ENCODE data around the gene ASRGL1.
"Not testable (repeated sequence)": the region's sequence is repeated elsewhere in the genome, so short reads cannot be mapped to it uniquely, and the experiment has no call there.

The ASRGL1 gene

DNA sequence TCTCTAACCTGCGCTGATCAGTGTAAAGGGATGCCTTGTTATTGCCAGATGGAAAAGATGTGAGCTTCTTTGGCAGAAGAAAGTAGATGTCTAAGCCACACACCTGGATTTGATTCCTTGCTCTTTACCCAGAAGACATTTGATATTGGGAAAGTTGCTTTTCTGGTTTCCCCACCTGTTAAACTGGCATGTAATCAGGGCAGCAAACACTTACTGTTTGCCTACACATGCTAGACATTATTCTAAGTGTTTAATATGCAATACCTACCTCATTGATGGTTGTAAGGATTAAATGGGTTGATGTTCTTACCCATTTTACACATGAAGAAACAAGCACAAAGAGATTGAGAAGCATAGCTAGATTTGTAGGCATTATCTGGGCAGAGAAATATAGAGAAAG is 16.6 kb downstream of the ASRGL1 start:
- no peak for FAIRE-seq

GRCh38 chr11:62358273-62358672 is 21.0 kb downstream of the ASRGL1 start:
- no peak for FAIRE-seq

GRCh38 chr11:62359475-62359874 is 22.2 kb downstream of the ASRGL1 start:
- no peak for FAIRE-seq

GRCh38 chr11:62360685-62361084 is 23.4 kb downstream of the ASRGL1 start:
- FAIRE-seq, result peak; percentile 88

DNA sequence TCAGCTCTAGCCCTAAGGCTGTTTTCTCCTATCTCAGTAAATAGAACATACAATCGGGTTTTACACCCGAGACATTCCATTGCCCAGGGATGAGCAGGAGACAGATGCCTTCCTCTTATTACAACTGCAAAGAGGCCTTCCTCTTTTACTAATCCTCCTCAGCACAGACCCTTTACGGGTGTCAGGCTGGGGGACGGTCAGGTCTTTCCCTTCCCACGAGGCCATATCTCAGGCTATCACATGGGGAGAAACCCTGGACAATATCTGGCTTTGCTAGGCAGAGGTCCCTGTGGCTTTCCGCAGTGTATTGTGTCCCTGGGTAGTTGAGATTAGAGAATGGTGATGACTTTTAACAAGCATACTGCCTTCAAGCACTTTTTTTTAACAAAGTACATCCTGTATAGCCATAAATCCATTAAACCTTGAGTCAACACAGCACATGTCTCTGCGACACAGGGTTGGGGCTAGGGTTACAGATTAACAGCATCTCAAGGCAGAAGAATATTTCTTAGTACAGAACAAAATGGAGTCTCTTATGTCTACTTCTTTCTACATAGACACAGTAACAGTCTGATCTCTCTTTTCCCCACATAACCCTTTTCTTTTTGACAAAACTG is 31.7 kb downstream of the ASRGL1 start:
- not testable (repeated sequence) for FAIRE-seq

DNA sequence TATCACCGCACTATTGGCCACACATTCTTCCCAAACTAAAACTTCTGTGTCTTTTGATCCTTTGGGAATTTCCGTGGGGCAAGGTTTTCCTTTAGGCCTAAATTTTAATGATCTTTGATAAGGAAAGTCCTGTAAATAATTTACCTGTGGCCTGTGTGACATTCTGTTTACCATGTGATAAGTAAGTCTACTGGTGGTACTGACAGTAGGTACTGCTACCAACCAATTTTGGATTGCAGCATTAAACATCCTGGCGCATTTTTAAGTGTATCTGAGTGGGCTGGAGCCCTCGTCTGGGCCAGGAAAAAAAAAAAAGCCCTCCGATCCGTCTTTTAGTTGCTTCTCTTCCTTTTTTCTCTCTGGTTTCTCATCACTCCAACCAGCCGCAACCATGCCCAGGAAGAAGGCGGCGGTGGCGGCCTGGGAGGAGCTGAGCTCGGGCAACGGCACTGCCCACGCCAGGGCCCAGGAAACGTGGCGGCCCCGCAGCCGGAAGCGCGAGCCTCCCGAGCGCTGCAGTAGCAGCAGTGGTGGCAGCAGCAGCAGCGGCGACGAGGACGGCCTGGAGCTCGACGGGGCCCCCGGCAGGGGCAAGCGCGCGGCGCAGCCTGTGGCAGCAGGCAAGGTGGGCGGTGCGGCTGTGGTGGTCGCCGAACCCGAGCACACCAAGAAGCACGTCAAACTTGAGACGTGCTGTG is 33.6 kb downstream of the ASRGL1 start:
- FAIRE-seq, result no peak

GRCh38 chr11:62372871-62373270 is 35.6 kb downstream of the ASRGL1 start:
- no peak for FAIRE-seq

- FAIRE-seq, result no peak
Observed at GRCh38 chr11:62373464-62374119, 36.3 kb downstream of the ASRGL1 start.

DNA sequence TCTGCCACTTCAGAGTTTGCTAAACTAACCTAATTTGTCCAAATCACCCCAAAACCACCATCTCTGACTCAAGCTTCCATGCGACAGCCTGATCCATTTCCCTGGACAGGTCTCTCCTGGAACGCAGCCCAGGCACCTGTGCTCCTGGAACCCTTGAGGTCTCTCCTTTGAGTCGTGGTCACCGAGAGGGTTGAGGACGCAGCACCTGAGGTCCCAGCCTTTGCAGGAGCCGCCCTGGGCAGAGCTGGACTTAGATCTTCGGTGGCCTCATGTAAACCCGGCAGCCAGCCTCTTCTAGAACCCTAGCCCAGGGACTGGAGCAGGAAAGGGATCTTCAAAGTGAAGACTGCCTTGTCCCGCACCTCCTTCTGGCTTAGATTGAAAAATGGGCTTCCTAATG is 37.6 kb downstream of the ASRGL1 start:
- no peak for FAIRE-seq

DNA sequence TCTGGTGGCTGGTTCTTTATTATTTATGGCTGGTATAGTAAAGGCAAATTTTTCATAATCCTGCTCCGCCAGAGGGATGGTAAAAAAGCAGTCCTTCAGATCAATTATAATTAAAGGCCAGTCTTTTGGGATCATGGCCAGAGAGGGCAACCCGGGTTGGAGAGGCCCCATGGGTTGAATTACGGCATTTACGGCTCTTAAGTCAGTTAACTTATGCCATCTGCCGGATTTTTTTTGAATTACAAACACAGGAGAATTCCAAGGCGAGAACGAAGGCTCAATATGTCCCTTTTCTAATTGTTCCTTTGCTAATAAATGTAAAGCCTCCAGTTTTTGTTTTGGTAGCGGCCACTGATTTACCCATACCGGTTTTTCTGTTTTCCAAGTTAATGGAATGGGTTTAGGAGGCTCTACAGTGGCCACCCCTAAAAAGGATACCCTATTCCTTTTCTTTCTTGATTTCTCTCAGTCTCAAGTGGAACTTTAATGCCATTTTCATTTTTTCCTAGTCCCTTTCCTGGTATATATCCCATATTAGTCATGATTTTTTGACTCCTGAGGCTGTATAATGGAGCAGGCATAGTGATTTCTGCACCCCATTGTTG is 41.3 kb downstream of the ASRGL1 start:
- FAIRE-seq, result not testable (repeated sequence)

DNA sequence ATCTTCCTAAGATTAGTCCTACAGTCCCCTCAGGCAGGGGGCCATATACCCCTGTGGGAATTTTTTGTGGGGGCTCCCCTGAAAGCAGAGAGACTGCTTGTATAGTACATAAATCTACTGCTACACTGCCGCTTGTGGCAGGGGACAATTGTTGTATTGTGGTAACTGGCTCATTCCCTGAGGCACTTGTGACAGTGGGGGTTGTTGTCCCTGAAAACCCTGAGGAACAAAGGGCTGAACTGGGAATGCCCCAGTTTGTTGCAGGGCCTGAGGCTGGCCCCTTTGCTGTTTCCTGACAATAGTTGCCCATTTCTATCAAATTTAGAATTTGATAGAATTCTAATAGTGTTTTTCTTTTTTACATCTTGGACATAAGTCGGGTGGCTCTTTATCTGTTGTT is 42.3 kb downstream of the ASRGL1 start:
- FAIRE-seq, result not testable (repeated sequence)

GRCh38 chr11:62380821-62381245 is 43.6 kb downstream of the ASRGL1 start:
- not testable (repeated sequence) for FAIRE-seq

- no peak for FAIRE-seq
Observed at GRCh38 chr11:62383822-62384221, 46.6 kb downstream of the ASRGL1 start.

DNA sequence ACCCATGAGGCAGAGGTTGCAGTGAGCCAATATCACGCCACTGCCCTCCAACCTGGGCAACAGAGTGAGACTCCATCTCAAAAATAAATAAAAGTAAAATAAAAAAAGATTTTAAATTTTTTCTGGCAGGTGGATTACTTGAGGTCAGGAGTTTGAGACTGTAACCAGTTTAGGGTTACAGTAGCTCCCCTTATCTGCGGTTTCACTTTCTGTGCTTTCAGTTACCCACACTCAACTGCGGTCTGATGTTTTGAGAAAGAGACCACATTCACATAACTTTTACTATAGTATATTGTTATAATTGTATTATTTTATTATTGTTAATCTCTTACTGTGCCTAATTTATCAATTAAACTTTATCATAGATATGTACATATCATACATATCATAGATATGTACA is 48.8 kb downstream of the ASRGL1 start:
- FAIRE-seq, result not testable (repeated sequence)

DNA sequence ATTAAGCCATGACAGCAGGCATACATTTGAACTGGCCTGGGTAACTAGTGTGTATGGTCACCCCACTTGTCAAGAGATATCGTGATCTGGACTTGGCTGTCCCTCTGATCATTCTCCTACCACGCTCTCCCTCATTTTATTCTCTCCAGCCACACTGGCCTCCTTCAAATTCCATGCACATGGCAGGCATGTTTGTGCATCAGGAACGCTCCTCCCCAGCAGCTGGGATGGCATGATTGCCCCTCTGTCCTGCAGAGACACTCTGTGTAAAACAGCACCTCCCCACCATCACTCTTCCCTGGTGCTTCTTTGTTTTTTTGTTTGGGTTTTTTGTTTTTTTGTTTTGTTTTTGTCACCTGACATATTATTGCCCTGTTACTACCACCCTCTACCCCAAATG is 50.1 kb downstream of the ASRGL1 start:
- no peak for FAIRE-seq

DNA sequence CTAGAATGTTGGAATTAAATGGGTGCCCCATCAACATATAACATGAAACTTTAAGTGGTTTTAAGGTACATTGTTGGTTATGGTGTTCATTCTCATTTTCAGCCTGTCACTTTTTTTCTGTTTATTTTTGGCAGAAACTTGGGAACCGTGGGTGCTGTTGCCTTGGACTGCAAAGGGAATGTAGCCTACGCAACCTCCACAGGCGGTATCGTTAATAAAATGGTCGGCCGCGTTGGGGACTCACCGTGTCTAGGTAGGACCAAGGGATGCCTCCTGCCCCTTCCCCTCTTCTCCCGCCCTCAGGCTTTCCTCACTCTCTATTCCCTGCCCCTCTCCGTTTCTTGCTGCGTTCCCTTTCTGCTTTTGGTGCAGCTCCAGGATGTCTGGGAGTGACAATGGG is 51.8 kb downstream of the ASRGL1 start:
- FAIRE-seq, result no peak

DNA sequence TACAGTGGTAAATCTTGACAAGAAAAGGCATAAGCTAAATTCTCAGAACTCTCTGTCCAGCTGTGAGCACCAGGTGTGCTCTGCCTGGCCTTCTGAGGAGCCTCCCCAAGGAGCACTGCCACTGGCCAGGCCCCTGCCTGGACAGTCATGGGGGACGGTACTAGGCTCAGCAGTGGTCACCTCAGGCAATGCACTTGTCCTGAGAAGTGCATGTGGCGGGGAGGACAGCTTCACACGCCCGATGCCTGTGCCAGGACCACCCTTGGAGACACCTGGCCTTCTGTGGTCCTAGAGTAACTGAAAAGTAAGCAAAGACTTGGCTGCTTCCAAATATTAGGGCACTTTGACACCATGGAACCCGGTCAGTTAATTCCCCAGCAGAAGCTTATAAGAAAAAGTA is 53.0 kb downstream of the ASRGL1 start:
- no peak for FAIRE-seq

GRCh38 chr11:62390722-62391121 is 53.5 kb downstream of the ASRGL1 start:
- no peak for FAIRE-seq

- FAIRE-seq, result no peak
Observed at GRCh38 chr11:62391642-62392425, 54.6 kb downstream of the ASRGL1 start.

- no peak for FAIRE-seq
Observed at GRCh38 chr11:62392506-62392905, 55.3 kb downstream of the ASRGL1 start.

DNA sequence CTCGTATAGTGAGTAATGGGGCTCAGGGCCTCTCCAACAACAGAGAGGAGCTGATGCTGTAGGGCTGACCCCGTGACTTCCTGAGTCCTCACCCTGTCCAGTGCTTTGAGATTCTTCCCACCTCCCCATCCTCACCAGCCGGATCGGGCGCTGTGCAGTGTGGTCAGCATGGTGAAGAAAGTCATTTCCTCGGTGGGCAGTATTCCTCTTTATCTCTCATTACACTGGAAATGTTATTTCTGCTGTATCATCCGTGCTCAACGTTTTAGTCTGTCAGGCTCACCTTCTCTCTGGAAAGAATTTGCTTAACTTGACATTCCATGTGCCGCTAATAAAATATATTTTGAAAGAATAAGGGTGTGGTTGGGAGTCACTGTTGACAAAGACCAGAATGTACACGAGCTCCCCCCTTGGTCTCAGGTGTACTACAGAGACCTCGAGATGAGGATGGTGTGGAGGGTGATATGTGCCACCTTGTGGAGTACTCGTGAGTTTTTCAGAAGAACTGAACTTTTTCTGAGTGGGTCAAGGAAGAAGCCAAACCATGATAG is 55.9 kb downstream of the ASRGL1 start:
- FAIRE-seq, result no peak

DNA sequence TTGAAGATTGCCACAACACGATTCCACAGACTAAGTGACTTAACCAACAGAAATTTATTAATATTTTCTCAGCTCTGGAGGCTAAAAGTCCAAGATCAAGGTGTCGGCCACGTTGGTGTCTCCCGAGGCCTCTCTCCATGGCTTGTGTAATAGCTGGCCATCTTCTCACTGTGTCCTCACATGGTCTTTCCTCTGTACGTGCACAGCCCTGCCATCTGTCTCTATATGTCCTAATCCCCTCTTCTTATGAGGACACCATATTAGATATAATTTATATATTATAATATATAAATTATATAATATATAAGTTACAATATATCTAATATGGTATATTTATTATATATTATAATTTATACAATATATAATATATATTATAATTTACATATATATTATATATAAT is 56.5 kb downstream of the ASRGL1 start:
- FAIRE-seq, result no peak

All from endometrium (tissue), 2 donors.